Hepatocyte (in vitro differentiated cells): Measurements from ENCODE around the gene TM7SF2. TPM values are rescaled to one million over a fixed set of nuclear protein-coding genes. Genes with fewer than 3 reads are reported as not detected.

Experiments used
- DNase-seq: peaks from one replicate; pipeline ENCODE4 v3.0.0-alpha.2; 2016; ENCODE audit warnings: low spot score
- H2AFZ ChIP-seq: fragments of 200-600 bp; sonication (generic); 2 replicates; pipeline ENCODE4 v1.6.0; 2016; ENCODE audit warnings: antibody characterized with exemption, mild to moderate bottlenecking
- H3K27ac ChIP-seq: fragments of 200-600 bp; sonication (generic); 2 replicates; pipeline ENCODE4 v1.5.1; 2016; ENCODE audit warnings: mild to moderate bottlenecking
- H3K27me3 ChIP-seq: fragments of 200-600 bp; sonication (generic); 2 replicates; pipeline ENCODE4 v1.6.1; 2016
- H3K36me3 ChIP-seq: fragments of 200-600 bp; sonication (generic); replicated peaks from 2 replicates; pipeline ENCODE4 v1.5.1; 2016; ENCODE audit warnings: low read depth; ENCODE audit not compliant: insufficient read depth
- H3K4me1 ChIP-seq: fragments of 200-600 bp; sonication (generic); 2 replicates; pipeline ENCODE4 v1.5.1; 2016; ENCODE audit warnings: mild to moderate bottlenecking, moderate library complexity; ENCODE audit not compliant: insufficient read depth
- H3K4me2 ChIP-seq: fragments of 200-600 bp; sonication (generic); 2 replicates; pipeline ENCODE4 v1.6.0; 2016
- H3K4me3 ChIP-seq: fragments of 200-600 bp; sonication (generic); 2 replicates; pipeline ENCODE4 v1.5.1; 2016; ENCODE audit warnings: mild to moderate bottlenecking
- H3K79me2 ChIP-seq: fragments of 200-600 bp; sonication (generic); 2 replicates; pipeline ENCODE4 v1.6.0; 2017; ENCODE audit warnings: mild to moderate bottlenecking
- H3K9me2 ChIP-seq: fragments of 200-600 bp; sonication (generic); replicated peaks from 2 replicates; pipeline ENCODE4 v1.6.0; 2017; ENCODE audit warnings: mild to moderate bottlenecking; ENCODE audit not compliant: insufficient read depth
- H3K9me3 ChIP-seq: fragments of 200-600 bp; sonication (generic); 2 replicates; pipeline ENCODE4 v1.5.1; 2016; ENCODE audit warnings: low read depth, mild to moderate bottlenecking
- H4K20me1 ChIP-seq: fragments of 200-600 bp; sonication (generic); 2 replicates; pipeline ENCODE4 v1.6.0; 2016; ENCODE audit warnings: mild to moderate bottlenecking; ENCODE audit not compliant: insufficient read depth, poor library complexity, severe bottlenecking
- CTCF ChIP-seq: fragments of 200-600 bp; sonication (generic); IDR thresholded peaks from 2 replicates; pipeline ENCODE4 v1.5.1; 2016; ENCODE audit warnings: antibody characterized with exemption, mild to moderate bottlenecking; ENCODE audit not compliant: poor library complexity
- EZH2 ChIP-seq: fragments of 200-600 bp; sonication (generic); IDR thresholded peaks from 2 replicates; pipeline ENCODE4 v1.6.1; 2016; ENCODE audit warnings: antibody characterized with exemption, mild to moderate bottlenecking, borderline replicate concordance
- EZH2phosphoT487 ChIP-seq: fragments of 200-600 bp; sonication (generic); IDR thresholded peaks from one replicate; pipeline ENCODE4 v1.6.1; 2018; ENCODE audit warnings: antibody characterized with exemption, mild to moderate bottlenecking, low read depth, moderate library complexity; ENCODE audit not compliant: unreplicated experiment, severe bottlenecking
- WGBS: methylation state at CpG from one replicate; pipeline ENCODE4 v1.1.6; 2016; ENCODE audit warnings: low lambda C conversion rate; ENCODE audit errors: missing lambda C conversion rate; 5-methylcytosine and 5-hydroxymethylcytosine counted together
- polyA plus RNA-seq: library from polyadenylated mRNA; unstranded; fragments of >200 nt; fragmentation: Nextera tagmentation; extraction: Ambion mirVana; gene quantifications from 2 replicates; pipeline ENCODE4 v1.2.1, GENCODE V29; 2016
- total RNA-seq: library from RNA; depleted of rRNA; stranded (reverse); fragments of >200 nt; gene quantifications from 2 replicates; pipeline ENCODE4 v1.2.3, GENCODE V29; 2014

Gene TM7SF2
- total and polyA plus RNA-seq, 2 experiments from 2014 or later, result 133 to 209 TPM

- H2AFZ ChIP-seq, result no peak overlapping the region
- TF ChIP-seq CTCF (no peak), EZH2phosphoT487 (no peak), EZH2 (no peak)
- H3K27me3 ChIP-seq, result no peaks in the 10 kb centered on the region
- H4K20me1 ChIP-seq, result no peaks in the 10 kb centered on the region
- peaks cover 59% of the 10 kb centered on the region for H3K79me2 ChIP-seq
- 93% methylated on average over 6 of the region's 6 CpGs for WGBS
- peaks cover 10% of the 10 kb centered on the region for H3K4me1 ChIP-seq
- no peak for DNase-seq
- H3K9me2 ChIP-seq, result no peaks in the 10 kb centered on the region
- H3K4me3 ChIP-seq, result no peak overlapping the region
- H3K36me3 ChIP-seq, result no peaks in the 10 kb centered on the region
- no peak overlapping the region for H3K4me2 ChIP-seq
- H3K9me3 ChIP-seq, result no peaks in the 10 kb centered on the region
- H3K27ac ChIP-seq, result no peak overlapping the region
Measured at GRCh38 chr11:65100674-65101350, 10.9 kb upstream of the TM7SF2 start.

GRCh38 chr11:65102142-65103095 lies 9.3 kb upstream of the TM7SF2 start:
- no peak overlapping the region for H3K4me3 ChIP-seq
- no peaks in the 10 kb centered on the region for H3K36me3 ChIP-seq
- H3K27me3 ChIP-seq, result no peaks in the 10 kb centered on the region
- DNase-seq, result no peak
- WGBS, result 95% methylated on average over 8 of the region's 8 CpGs
- H4K20me1 ChIP-seq, result no peaks in the 10 kb centered on the region
- H3K4me2 ChIP-seq, result no peak overlapping the region
- TF ChIP-seq EZH2phosphoT487 (no peak), CTCF (no peak), EZH2 (no peak)
- no peak overlapping the region for H2AFZ ChIP-seq
- H3K4me1 ChIP-seq, result peaks cover 2% of the 10 kb centered on the region
- H3K9me3 ChIP-seq, result no peaks in the 10 kb centered on the region
- H3K9me2 ChIP-seq, result no peaks in the 10 kb centered on the region
- H3K79me2 ChIP-seq, result peaks cover 52% of the 10 kb centered on the region
- H3K27ac ChIP-seq, result no peak overlapping the region

GRCh38 chr11:65103476-65103875 lies 8.2 kb upstream of the TM7SF2 start:
- H3K4me3 ChIP-seq, result no peak overlapping the region
- H3K4me1 ChIP-seq, result no peaks in the 10 kb centered on the region
- no peaks in the 10 kb centered on the region for H4K20me1 ChIP-seq
- no peak overlapping the region for H3K27ac ChIP-seq
- H3K9me3 ChIP-seq, result no peaks in the 10 kb centered on the region
- no peak for DNase-seq
- H2AFZ ChIP-seq, result no peak overlapping the region
- TF ChIP-seq CTCF (no peak), EZH2phosphoT487 (no peak), EZH2 (no peak)
- no peaks in the 10 kb centered on the region for H3K36me3 ChIP-seq
- H3K9me2 ChIP-seq, result no peaks in the 10 kb centered on the region
- peaks cover 41% of the 10 kb centered on the region for H3K79me2 ChIP-seq
- no peaks in the 10 kb centered on the region for H3K27me3 ChIP-seq
- no peak overlapping the region for H3K4me2 ChIP-seq
